HEK293 (cell line): ENCODE data around the gene NR0B2.

Experiments
- GLIS2 ChIP-seq: fragments of 450-650 bp; formaldehyde crosslinking; IDR thresholded peaks from 2 replicates; pipeline ENCODE4 v1.5.1; 2016; ENCODE audit warnings: missing biosample characterization, missing genetic modification characterization
- KLF17 ChIP-seq: fragments of 450-650 bp; formaldehyde crosslinking; IDR thresholded peaks from 2 replicates; pipeline ENCODE4 v1.5.1; 2016; ENCODE audit warnings: missing biosample characterization, missing genetic modification characterization
- KLF9 ChIP-seq: fragments of 450-650 bp; formaldehyde crosslinking; IDR thresholded peaks from 2 replicates; pipeline ENCODE4 v1.5.1; 2016; ENCODE audit warnings: missing biosample characterization, missing genetic modification characterization, low read depth
- PRDM6 ChIP-seq: fragments of 450-650 bp; formaldehyde crosslinking; IDR thresholded peaks from 2 replicates; pipeline ENCODE4 v1.5.1; 2017; ENCODE audit warnings: missing biosample characterization, missing genetic modification characterization
- SP2 ChIP-seq: fragments of 450-650 bp; formaldehyde crosslinking; IDR thresholded peaks from 2 replicates; pipeline ENCODE4 v1.5.1; 2016; ENCODE audit warnings: missing biosample characterization, missing genetic modification characterization
- ZBTB17 ChIP-seq: fragments of 450-650 bp; formaldehyde crosslinking; IDR thresholded peaks from 2 replicates; pipeline ENCODE4 v1.5.1; 2016; ENCODE audit warnings: missing biosample characterization, missing genetic modification characterization
- ZBTB26 ChIP-seq: fragments of 450-650 bp; formaldehyde crosslinking; optimal IDR thresholded peaks from 2 replicates; pipeline ENCODE3; 2016; ENCODE audit warnings: missing biosample characterization, mild to moderate bottlenecking, missing genetic modification characterization
- ZFP69B ChIP-seq: fragments of 450-650 bp; formaldehyde crosslinking; IDR thresholded peaks from 2 replicates; pipeline ENCODE4 v1.5.1; 2016; ENCODE audit warnings: missing biosample characterization, missing genetic modification characterization
- ZNF248 ChIP-seq: fragments of 450-650 bp; formaldehyde crosslinking; IDR thresholded peaks from 2 replicates; pipeline ENCODE4 v1.5.1; 2017; ENCODE audit warnings: missing biosample characterization, missing genetic modification characterization
- ZNF26 ChIP-seq: fragments of 450-650 bp; formaldehyde crosslinking; IDR thresholded peaks from 2 replicates; pipeline ENCODE4 v1.5.1; 2016; ENCODE audit warnings: missing biosample characterization, missing genetic modification characterization
- ZNF280D ChIP-seq: fragments of 450-650 bp; formaldehyde crosslinking; IDR thresholded peaks from 2 replicates; pipeline ENCODE4 v1.5.1; 2016; ENCODE audit warnings: missing biosample characterization, missing genetic modification characterization
- ZNF341 ChIP-seq: fragments of 450-650 bp; formaldehyde crosslinking; IDR thresholded peaks from 2 replicates; pipeline ENCODE4; 2016; ENCODE audit warnings: low read depth, missing biosample characterization, missing genetic modification characterization
- ZNF518A ChIP-seq: fragments of 450-650 bp; formaldehyde crosslinking; conservative IDR thresholded peaks from 2 replicates; pipeline ENCODE4 v1.5.1; 2016; ENCODE audit warnings: low read depth, missing biosample characterization, missing genetic modification characterization
- ZNF580 ChIP-seq: fragments of 450-650 bp; formaldehyde crosslinking; IDR thresholded peaks from 2 replicates; pipeline ENCODE4 v1.5.1; 2016; ENCODE audit warnings: missing biosample characterization, missing genetic modification characterization
- ZNF610 ChIP-seq: fragments of 450-650 bp; formaldehyde crosslinking; IDR thresholded peaks from 2 replicates; pipeline ENCODE4 v1.5.1; 2016; ENCODE audit warnings: missing biosample characterization, missing genetic modification characterization, borderline replicate concordance
- ZNF658 ChIP-seq: fragments of 450-650 bp; formaldehyde crosslinking; IDR thresholded peaks from 2 replicates; pipeline ENCODE4; 2016; ENCODE audit warnings: missing biosample characterization, missing genetic modification characterization
- ZNF76 ChIP-seq: fragments of 450-650 bp; formaldehyde crosslinking; IDR thresholded peaks from 2 replicates; pipeline ENCODE4; 2016; ENCODE audit warnings: low read depth, missing biosample characterization, missing genetic modification characterization, borderline replicate concordance
- ZXDB ChIP-seq: fragments of 450-650 bp; formaldehyde crosslinking; IDR thresholded peaks from 2 replicates; pipeline ENCODE4 v1.5.1; 2016; ENCODE audit warnings: missing biosample characterization, missing genetic modification characterization

The NR0B2 gene

GRCh38 chr1:26890467-26890796 is 23.3 kb downstream of the NR0B2 start (continued):
- TF ChIP-seq ZFP69B (tag by site-specific recombination), result peak; percentile 81
- TF ChIP-seq ZBTB17 (tag by site-specific recombination), result no peak
- no peak for TF ChIP-seq ZNF280D (tag by site-specific recombination)
- TF ChIP-seq KLF17 (tag by site-specific recombination), result no peak; the same call in 1 of the 2 replicates
- 0 out of 2 replicates have a peak, but pooled peaks have one; percentile 5 for TF ChIP-seq KLF9
- TF ChIP-seq ZBTB26 (tag by site-specific recombination), result no peak
- TF ChIP-seq PRDM6, result no peak
- TF ChIP-seq GLIS2 (tag by site-specific recombination), result peak; percentile 90
- no peak for TF ChIP-seq ZNF26
- TF ChIP-seq ZNF76 (tag by site-specific recombination), result no peak
- TF ChIP-seq ZNF341 (tag by site-specific recombination), result peak; percentile 67
- TF ChIP-seq ZNF248 (tag by site-specific recombination), result no peak
- peak; percentile 48 for TF ChIP-seq SP2
- TF ChIP-seq ZNF518A (tag by site-specific recombination), result no peak
- TF ChIP-seq ZNF610, result no peak
- TF ChIP-seq ZNF658, result no peak
- TF ChIP-seq ZXDB (tag by site-specific recombination), result no peak
- no peak for TF ChIP-seq ZNF580 (tag by site-specific recombination)
